GM23338 (cell line): ENCODE measurements around the gene GSDME. TPM values are rescaled to one million over a fixed set of nuclear protein-coding genes. Genes with fewer than 3 reads are reported as not detected.
"Not testable (repeated sequence)": the region's sequence is repeated elsewhere in the genome, so short reads cannot be mapped to it uniquely, and the experiment has no call there.

Experiments
- ATAC-seq: fragments of 200-7000 bp; cut with Tn5 transposase; 3 replicates; pipeline ENCODE4 v1.9.1; 2020
- DNase-seq: peaks from one replicate; pipeline ENCODE4 v3.0.0-alpha.2; 2015; ENCODE audit warnings: low spot score
- H2AFZ ChIP-seq: fragments of 200-600 bp; sonication (generic); 2 replicates; pipeline ENCODE4 v1.8.0; 2016; ENCODE audit warnings: antibody characterized with exemption, mild to moderate bottlenecking, moderate library complexity
- H3F3A ChIP-seq: fragments of 200-600 bp; sonication (generic); replicated peaks from 2 replicates; pipeline ENCODE4 v1.8.0; 2017; ENCODE audit warnings: antibody characterized with exemption, mixed run types, low read depth
- H3K27ac ChIP-seq: fragments of 200-600 bp; sonication (generic); 2 replicates; pipeline ENCODE4 v1.6.1; 2016; ENCODE audit warnings: low read depth
- H3K27me3 ChIP-seq: fragments of 200-600 bp; sonication (generic); 2 replicates; pipeline ENCODE4 v1.8.0; 2016; ENCODE audit warnings: mild to moderate bottlenecking, mixed run types, moderate library complexity; ENCODE audit not compliant: insufficient read depth
- H3K36me3 ChIP-seq: fragments of 200-600 bp; sonication (generic); 2 replicates; pipeline ENCODE4 v1.8.0; 2016; ENCODE audit warnings: mild to moderate bottlenecking; ENCODE audit not compliant: insufficient read depth
- H3K4me1 ChIP-seq: fragments of 200-600 bp; sonication (generic); 2 replicates; pipeline ENCODE4 v1.8.0; 2016; ENCODE audit warnings: mild to moderate bottlenecking, moderate library complexity; ENCODE audit not compliant: insufficient read depth
- H3K4me2 ChIP-seq: fragments of 200-600 bp; sonication (generic); 2 replicates; pipeline ENCODE4 v1.7.1; 2017; ENCODE audit warnings: mixed run types
- H3K4me3 ChIP-seq: fragments of 200-600 bp; sonication (generic); 2 replicates; pipeline ENCODE4 v1.6.1; 2016; ENCODE audit warnings: mixed run types
- H3K79me2 ChIP-seq: fragments of 200-600 bp; sonication (generic); replicated peaks from 2 replicates; pipeline ENCODE4 v1.8.0; 2017; ENCODE audit warnings: mild to moderate bottlenecking; ENCODE audit not compliant: insufficient read depth
- H3K9me2 ChIP-seq: fragments of 200-600 bp; sonication (generic); 2 replicates; pipeline ENCODE4 v1.8.0; 2017; ENCODE audit not compliant: insufficient read depth
- H4K20me1 ChIP-seq: fragments of 200-600 bp; sonication (generic); replicated peaks from 2 replicates; pipeline ENCODE4 v1.8.0; 2017; ENCODE audit warnings: mild to moderate bottlenecking; ENCODE audit not compliant: insufficient read depth
- H3K27ac Mint-ChIP-seq: 2 replicates; pipeline ENCODE4 v1.8.0; 2020; ENCODE audit warnings: inconsistent platforms, mild to moderate bottlenecking, moderate library complexity, mixed read lengths
- H3K27me3 Mint-ChIP-seq: 3 replicates; pipeline ENCODE4 v1.8.0; 2022; ENCODE audit warnings: low read depth, mild to moderate bottlenecking, moderate library complexity, mixed read lengths, inconsistent platforms; ENCODE audit not compliant: insufficient read depth, poor library complexity
- H3K36me3 Mint-ChIP-seq: 3 replicates; pipeline ENCODE4 v1.8.0; 2021; ENCODE audit warnings: low read depth, mild to moderate bottlenecking, inconsistent platforms, moderate library complexity, mixed read lengths
- H3K4me1 Mint-ChIP-seq: 3 replicates; pipeline ENCODE4 v1.8.0; 2020; ENCODE audit warnings: mild to moderate bottlenecking, inconsistent platforms, mixed read lengths
- H3K4me3 Mint-ChIP-seq: 3 replicates; pipeline ENCODE4 v1.8.0; 2021; ENCODE audit warnings: moderate library complexity, mild to moderate bottlenecking, inconsistent platforms, mixed read lengths
- H3K9me3 Mint-ChIP-seq: 3 replicates; pipeline ENCODE4 v1.8.0; 2020; ENCODE audit warnings: moderate library complexity, mild to moderate bottlenecking, inconsistent platforms, mixed read lengths
- CTCF ChIP-seq, 2 experiments: fragments of 200-600 bp in 1 of 2; sonication (generic) in 1 of 2; conservative IDR thresholded peaks; 2 replicates each; pipeline versions ENCODE4 v1.5.1 to v1.6.1; 2016 to 2017; ENCODE audit warnings: antibody characterized with exemption in 2 of 2, low read depth in 2 of 2, mild to moderate bottlenecking in 2 of 2, moderate library complexity in 1 of 2
- EZH2 ChIP-seq: fragments of 200-600 bp; sonication (generic); IDR thresholded peaks from one replicate; pipeline ENCODE4 v1.8.0; 2017; ENCODE audit warnings: antibody characterized with exemption, mild to moderate bottlenecking, low read depth; ENCODE audit not compliant: unreplicated experiment
- EZH2phosphoT487 ChIP-seq: fragments of 200-600 bp; sonication (generic); IDR thresholded peaks from one replicate; pipeline ENCODE4 v1.8.1; 2018; ENCODE audit warnings: antibody characterized with exemption; ENCODE audit not compliant: unreplicated experiment
- NANOG ChIP-seq: IDR thresholded peaks from 2 replicates; pipeline ENCODE4 v1.6.1; 2016; ENCODE audit warnings: antibody characterized with exemption, borderline replicate concordance
- POLR2AphosphoS5 ChIP-seq: IDR thresholded peaks from 2 replicates; pipeline ENCODE4 v1.6.1; 2016; ENCODE audit warnings: antibody characterized with exemption, low read depth
- ZNF114 ChIP-seq: fragments of 250-450 bp; sonication (Bioruptor Pico); IDR thresholded peaks from 2 replicates; pipeline ENCODE4 v1.5.0; 2020; ENCODE audit warnings: mild to moderate bottlenecking, moderate library complexity
- ZNF331 ChIP-seq: fragments of 250-450 bp; sonication (Bioruptor Pico); IDR thresholded peaks from 2 replicates; pipeline ENCODE4 v1.5.0; 2020; ENCODE audit warnings: low read depth, mild to moderate bottlenecking, moderate library complexity
- ZNF462 ChIP-seq: fragments of 250-450 bp; sonication (Bioruptor Pico); IDR thresholded peaks from 2 replicates; pipeline ENCODE4 v1.5.0; 2020; ENCODE audit warnings: mild to moderate bottlenecking, moderate library complexity
- polyA plus RNA-seq: library from polyadenylated mRNA; unstranded; fragments of >200 nt; fragmentation: Nextera tagmentation; extraction: Ambion mirVana; gene quantifications from 2 replicates; pipeline ENCODE4 v1.2.1, GENCODE V29; 2016
- total RNA-seq: library from RNA; depleted of rRNA; stranded (reverse); fragments of >200 nt; shearing (Covaris generic); gene quantifications from 2 replicates; pipeline ENCODE4 v1.2.3, GENCODE V29; 2014
- TF ChIP-seq, protein P1 (sequence below): IDR thresholded peaks from 2 replicates; pipeline ENCODE4 v1.6.1; 2016; ENCODE audit warnings: antibody characterized with exemption
- TF ChIP-seq, protein P2 (sequence below): IDR thresholded peaks from one replicate; pipeline ENCODE4 v1.6.1; 2018; ENCODE audit warnings: antibody characterized with exemption; ENCODE audit not compliant: unreplicated experiment

The GSDME gene
- total and polyA plus RNA-seq, 2 experiments from 2014 or later: 8.3 to 8.5 TPM

- H3K79me2 ChIP-seq, H3K27me3 Mint-ChIP-seq, H3K27ac Mint-ChIP-seq, H3F3A ChIP-seq, H3K4me3 Mint-ChIP-seq, H3K4me1 ChIP-seq, H3K4me2 ChIP-seq, H3K4me1 Mint-ChIP-seq, H3K36me3 ChIP-seq, H2AFZ ChIP-seq, DNase-seq, H3K27me3 ChIP-seq, H3K9me2 ChIP-seq, ATAC-seq, H4K20me1 ChIP-seq, H3K27ac ChIP-seq, H3K4me3 ChIP-seq: not testable (repeated sequence)
- H3K9me3 Mint-ChIP-seq: peaks cover 25% of the 10 kb centered on the region
- H3K36me3 Mint-ChIP-seq: peaks cover 17% of the 10 kb centered on the region
These were observed 21.7 kb downstream of the GSDME start for GRCh38 chr7:24735594-24735993.

DNA sequence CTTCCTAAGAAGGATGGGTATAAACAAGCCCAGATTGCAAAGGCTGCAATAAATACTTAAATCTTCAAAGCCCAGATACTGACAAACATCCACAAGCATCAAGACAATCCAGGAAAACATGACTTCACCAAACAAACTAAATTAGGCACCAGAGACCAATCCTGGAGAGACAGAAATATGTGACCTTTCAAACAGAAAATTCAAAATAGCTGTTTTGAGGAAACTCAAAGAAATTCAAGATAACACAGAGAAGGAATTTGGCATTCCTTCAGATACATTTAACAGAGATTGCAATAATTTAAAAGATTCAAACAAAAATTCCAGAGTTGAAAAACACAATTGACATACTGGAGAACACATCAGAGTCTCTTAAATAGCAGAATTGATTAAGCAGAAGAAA is 23.0 kb downstream of the GSDME start:
- no peaks in the 10 kb centered on the region for H3K27me3 ChIP-seq
- no peaks in the 10 kb centered on the region for H3K36me3 ChIP-seq
- ATAC-seq (no peak), DNase-seq (no peak)
- no peaks in the 10 kb centered on the region for H3K79me2 ChIP-seq
- peaks cover 25% of the 10 kb centered on the region for H3K9me3 Mint-ChIP-seq
- H3K4me1 ChIP-seq: no peaks in the 10 kb centered on the region
- no peak overlapping the region for H3K4me2 ChIP-seq
- no peak overlapping the region for H3K4me3 Mint-ChIP-seq
- no peak overlapping the region for H3K4me3 ChIP-seq
- no peaks in the 10 kb centered on the region for H4K20me1 ChIP-seq
- H3K4me1 Mint-ChIP-seq: no peaks in the 10 kb centered on the region
- H3K27ac Mint-ChIP-seq: no peak overlapping the region
- H3K27ac ChIP-seq: no peak overlapping the region
- H3K9me2 ChIP-seq: no peaks in the 10 kb centered on the region
- peaks cover 4% of the 10 kb centered on the region for H3K27me3 Mint-ChIP-seq
- peaks cover 17% of the 10 kb centered on the region for H3K36me3 Mint-ChIP-seq
- H3F3A ChIP-seq: no peaks in the 10 kb centered on the region
- H2AFZ ChIP-seq: no peak overlapping the region
- no peak for TF ChIP-seq EZH2
- TF ChIP-seq ZNF331 (CRISPR knock-in tag): no peak
- no peak for TF ChIP-seq NANOG
- TF ChIP-seq, protein P1, sequence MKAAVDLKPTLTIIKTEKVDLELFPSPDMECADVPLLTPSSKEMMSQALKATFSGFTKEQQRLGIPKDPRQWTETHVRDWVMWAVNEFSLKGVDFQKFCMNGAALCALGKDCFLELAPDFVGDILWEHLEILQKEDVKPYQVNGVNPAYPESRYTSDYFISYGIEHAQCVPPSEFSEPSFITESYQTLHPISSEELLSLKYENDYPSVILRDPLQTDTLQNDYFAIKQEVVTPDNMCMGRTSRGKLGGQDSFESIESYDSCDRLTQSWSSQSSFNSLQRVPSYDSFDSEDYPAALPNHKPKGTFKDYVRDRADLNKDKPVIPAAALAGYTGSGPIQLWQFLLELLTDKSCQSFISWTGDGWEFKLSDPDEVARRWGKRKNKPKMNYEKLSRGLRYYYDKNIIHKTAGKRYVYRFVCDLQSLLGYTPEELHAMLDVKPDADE: no peak
- TF ChIP-seq CTCF (conservative IDR thresholded peaks at IDR 0.05; ENCODE audit: low read depth in 2 of 2): no peak
- no peak for TF ChIP-seq POLR2AphosphoS5
- no peak for TF ChIP-seq ZNF462 (CRISPR knock-in tag)
- TF ChIP-seq, protein P2, sequence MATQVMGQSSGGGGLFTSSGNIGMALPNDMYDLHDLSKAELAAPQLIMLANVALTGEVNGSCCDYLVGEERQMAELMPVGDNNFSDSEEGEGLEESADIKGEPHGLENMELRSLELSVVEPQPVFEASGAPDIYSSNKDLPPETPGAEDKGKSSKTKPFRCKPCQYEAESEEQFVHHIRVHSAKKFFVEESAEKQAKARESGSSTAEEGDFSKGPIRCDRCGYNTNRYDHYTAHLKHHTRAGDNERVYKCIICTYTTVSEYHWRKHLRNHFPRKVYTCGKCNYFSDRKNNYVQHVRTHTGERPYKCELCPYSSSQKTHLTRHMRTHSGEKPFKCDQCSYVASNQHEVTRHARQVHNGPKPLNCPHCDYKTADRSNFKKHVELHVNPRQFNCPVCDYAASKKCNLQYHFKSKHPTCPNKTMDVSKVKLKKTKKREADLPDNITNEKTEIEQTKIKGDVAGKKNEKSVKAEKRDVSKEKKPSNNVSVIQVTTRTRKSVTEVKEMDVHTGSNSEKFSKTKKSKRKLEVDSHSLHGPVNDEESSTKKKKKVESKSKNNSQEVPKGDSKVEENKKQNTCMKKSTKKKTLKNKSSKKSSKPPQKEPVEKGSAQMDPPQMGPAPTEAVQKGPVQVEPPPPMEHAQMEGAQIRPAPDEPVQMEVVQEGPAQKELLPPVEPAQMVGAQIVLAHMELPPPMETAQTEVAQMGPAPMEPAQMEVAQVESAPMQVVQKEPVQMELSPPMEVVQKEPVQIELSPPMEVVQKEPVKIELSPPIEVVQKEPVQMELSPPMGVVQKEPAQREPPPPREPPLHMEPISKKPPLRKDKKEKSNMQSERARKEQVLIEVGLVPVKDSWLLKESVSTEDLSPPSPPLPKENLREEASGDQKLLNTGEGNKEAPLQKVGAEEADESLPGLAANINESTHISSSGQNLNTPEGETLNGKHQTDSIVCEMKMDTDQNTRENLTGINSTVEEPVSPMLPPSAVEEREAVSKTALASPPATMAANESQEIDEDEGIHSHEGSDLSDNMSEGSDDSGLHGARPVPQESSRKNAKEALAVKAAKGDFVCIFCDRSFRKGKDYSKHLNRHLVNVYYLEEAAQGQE: no peak
- no peak for TF ChIP-seq ZNF114 (CRISPR knock-in tag)
- TF ChIP-seq EZH2phosphoT487: no peak
